IPS-18c (cell line): ENCODE data around the gene LTC4S.
"Not testable (repeated sequence)": the region's sequence is repeated elsewhere in the genome, so short reads cannot be mapped to it uniquely, and the experiment has no call there.

Experiments used
- H3K4me3 ChIP-seq: 2 replicates; pipeline ENCODE4 v1.7.0; 2013; ENCODE audit warnings: low read depth, mild to moderate bottlenecking, low read length, moderate library complexity; ENCODE audit not compliant: insufficient read depth
- H3K9me3 ChIP-seq: one replicate; pipeline ENCODE4 v1.6.1; 2013; ENCODE audit warnings: mild to moderate bottlenecking, low read length, moderate library complexity; ENCODE audit not compliant: control insufficient read depth, insufficient read depth

LTC4S gene

GRCh38 chr5:179828756-179829421 lies 35.1 kb downstream of the LTC4S start:
- Histone ChIP-seq H3K9me3 (no peaks in the 10 kb centered on the region), H3K4me3 (no peak overlapping the region)

GRCh38 chr5:179829732-179830435 lies 36.1 kb downstream of the LTC4S start:
- no peaks in the 10 kb centered on the region for H3K9me3 ChIP-seq
- H3K4me3 ChIP-seq: no peak overlapping the region

GRCh38 chr5:179830818-179831468 lies 37.2 kb downstream of the LTC4S start:
- Histone ChIP-seq H3K4me3 (no peak overlapping the region), H3K9me3 (no peaks in the 10 kb centered on the region)

- Histone ChIP-seq H3K4me3 (no peak overlapping the region), H3K9me3 (no peaks in the 10 kb centered on the region)
Measured at GRCh38 chr5:179832039-179832745, 38.4 kb downstream of the LTC4S start.

- no peaks in the 10 kb centered on the region for H3K9me3 ChIP-seq
Measured at GRCh38 chr5:179833056-179833708, 39.4 kb downstream of the LTC4S start.

GRCh38 chr5:179833709-179834070 lies 39.9 kb downstream of the LTC4S start:
- peaks cover 2% of the 10 kb centered on the region for H3K9me3 ChIP-seq
- H3K4me3 ChIP-seq: no peak overlapping the region

More at GRCh38 chr5:179833056-179833708, 39.4 kb downstream of the LTC4S start:
- H3K4me3 ChIP-seq: no peak overlapping the region

GRCh38 chr5:179834120-179834519 lies 40.3 kb downstream of the LTC4S start:
- H3K9me3 ChIP-seq: peaks cover 2% of the 10 kb centered on the region

GRCh38 chr5:179834871-179835270 lies 41.1 kb downstream of the LTC4S start:
- not testable (repeated sequence) for H3K9me3 ChIP-seq, H3K4me3 ChIP-seq

More at GRCh38 chr5:179834120-179834519, 40.3 kb downstream of the LTC4S start:
- no peak overlapping the region for H3K4me3 ChIP-seq

GRCh38 chr5:179836225-179837019 lies 42.6 kb downstream of the LTC4S start:
- no peak overlapping the region for H3K4me3 ChIP-seq
- H3K9me3 ChIP-seq: peaks cover 2% of the 10 kb centered on the region

GRCh38 chr5:179837076-179838011 lies 43.6 kb downstream of the LTC4S start:
- H3K4me3 ChIP-seq: no peak overlapping the region
- H3K9me3 ChIP-seq: peaks cover 2% of the 10 kb centered on the region

GRCh38 chr5:179839328-179840256 lies 45.8 kb downstream of the LTC4S start:
- Histone ChIP-seq H3K4me3 (no peak overlapping the region), H3K9me3 (peaks cover 2% of the 10 kb centered on the region)

GRCh38 chr5:179840321-179840720 lies 46.5 kb downstream of the LTC4S start:
- peaks cover 2% of the 10 kb centered on the region for H3K9me3 ChIP-seq
- H3K4me3 ChIP-seq: no peak overlapping the region

GRCh38 chr5:179840766-179841165 lies 47.0 kb downstream of the LTC4S start:
- peaks cover 4% of the 10 kb centered on the region for H3K9me3 ChIP-seq
- no peak overlapping the region for H3K4me3 ChIP-seq

GRCh38 chr5:179841621-179842020 lies 47.8 kb downstream of the LTC4S start:
- Histone ChIP-seq H3K4me3 (no peak overlapping the region), H3K9me3 (peaks cover 4% of the 10 kb centered on the region)
